Stimulated activated naive CD4-positive, alpha-beta T cell (primary cell): ENCODE measurements around the gene CDH4.

ENCODE experiments used
- DNase-seq, 6 experiments: peaks; one replicate each; lab custom pipeline; 2025; lab: John Stamatoyannopoulos, UW

The CDH4 gene

DNA sequence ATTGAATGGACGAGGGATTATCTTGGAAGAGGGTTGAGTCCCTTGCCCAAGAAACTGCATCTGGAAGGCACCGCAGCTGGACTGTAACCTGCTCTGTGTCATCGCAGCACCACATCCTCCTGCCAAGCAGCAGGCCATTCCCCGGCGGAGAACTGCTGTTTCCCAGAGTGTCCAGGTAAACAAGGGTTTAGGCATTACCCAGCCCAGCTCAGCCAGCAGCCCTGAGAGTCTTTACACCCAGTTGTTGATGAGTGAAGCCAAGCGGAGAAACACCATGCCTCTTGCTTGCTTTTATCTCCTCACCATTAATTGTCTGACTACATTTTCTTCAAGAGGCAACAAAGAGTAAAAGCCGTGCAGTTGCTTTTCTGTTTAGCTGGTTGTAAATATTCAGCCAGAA, 104.1 kb downstream of the CDH4 start:
- no peak for DNase-seq

DNA sequence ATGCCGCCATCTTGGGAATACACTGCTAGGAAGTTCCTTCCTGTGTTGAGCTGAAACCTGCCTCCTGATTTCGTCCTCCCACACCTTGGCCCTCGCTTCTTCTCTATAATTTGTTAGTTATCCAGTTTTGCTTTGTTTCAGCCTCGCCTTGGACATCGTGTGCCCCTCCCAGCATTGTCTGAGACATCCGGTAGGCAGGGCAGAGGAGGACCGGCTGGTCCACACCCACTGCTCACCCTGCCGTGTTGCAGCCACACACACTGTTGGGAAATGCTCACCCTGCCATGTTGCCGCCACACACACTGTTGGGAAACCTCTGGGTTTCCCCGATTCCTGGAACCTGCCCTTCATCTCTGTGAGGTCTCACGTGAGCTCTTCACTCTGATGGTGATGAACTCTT, 105.1 kb downstream of the CDH4 start:
- DNase-seq: no peak

DNA sequence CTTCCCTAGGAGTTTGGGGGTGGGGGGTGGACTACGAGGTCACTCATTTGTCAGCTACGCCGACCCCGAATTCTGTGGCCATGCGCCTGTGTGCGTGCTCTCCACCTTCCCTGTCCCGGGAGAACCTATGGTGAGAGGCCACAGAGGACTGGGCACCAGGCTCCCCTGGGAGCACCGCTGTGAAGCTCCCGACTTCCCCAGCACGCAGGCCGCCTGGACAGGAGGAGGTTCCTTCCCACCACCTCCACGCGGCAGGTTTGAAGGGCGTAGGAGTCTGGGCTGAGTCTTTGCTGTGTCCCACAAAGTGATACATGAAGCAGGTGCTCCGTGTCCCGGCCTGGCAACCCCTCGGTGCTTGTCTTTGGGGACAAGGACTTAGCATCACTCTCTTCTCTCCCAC, 107.2 kb downstream of the CDH4 start:
- no peak for DNase-seq

DNA sequence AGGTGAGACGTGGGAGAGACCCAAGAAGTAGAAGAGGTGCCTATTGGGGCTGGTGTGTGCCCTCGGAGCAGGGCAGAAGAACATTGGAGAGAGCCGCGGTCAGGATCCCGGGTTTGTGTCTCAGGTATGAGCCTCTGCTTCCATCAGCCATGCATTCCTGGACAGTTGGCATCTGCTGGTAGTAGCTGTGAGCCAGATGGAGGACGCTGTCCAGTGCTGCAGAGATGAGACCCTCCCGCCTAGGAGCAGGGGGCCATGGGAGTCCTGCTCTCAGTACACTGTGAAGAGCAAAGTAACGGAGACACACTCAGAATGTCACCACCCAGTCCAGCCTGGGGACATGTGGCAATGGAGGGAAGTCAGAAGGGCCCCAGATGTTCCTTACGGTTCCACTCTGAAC, 108.2 kb downstream of the CDH4 start:
- no peak for DNase-seq

DNA sequence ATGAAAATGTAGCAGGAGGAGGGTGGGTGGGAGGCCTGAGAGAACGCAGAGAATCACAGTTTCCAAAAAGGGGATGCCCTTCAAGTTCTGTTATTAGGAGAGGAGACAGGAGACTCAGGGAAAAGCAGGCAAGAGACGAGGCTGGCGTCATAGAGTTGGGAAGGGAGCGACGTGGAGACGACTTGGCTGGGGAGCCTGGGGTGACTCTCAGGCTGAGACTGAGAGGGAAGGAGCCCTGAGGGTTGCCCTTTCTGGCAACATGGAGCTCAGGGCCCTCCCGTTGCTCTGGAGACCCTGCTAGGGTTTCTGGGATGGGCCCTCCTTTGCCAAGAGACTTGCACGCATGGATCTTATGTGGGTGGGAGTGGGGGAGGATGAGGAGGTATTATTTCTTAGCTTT, 108.9 kb downstream of the CDH4 start:
- DNase-seq: no peak

DNA sequence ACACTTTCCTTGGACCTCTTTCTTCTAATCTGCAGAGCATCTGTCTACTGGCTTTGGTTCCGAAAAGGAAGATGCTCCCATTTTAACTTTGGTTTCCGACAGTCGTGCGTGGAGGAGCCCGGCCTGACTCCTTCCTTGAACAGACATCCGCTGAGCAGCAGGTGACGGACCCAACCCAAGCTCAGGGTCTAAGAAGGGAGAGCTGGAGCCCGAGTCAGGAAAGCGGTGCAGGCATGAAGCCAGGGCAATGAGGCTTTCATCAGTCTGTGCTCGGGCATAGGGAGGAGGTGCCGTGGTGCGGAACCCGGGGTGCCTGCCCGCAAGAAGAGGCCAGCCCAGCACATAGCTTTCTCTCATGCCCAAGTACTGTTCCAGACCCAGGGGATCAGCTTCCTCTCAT, 109.4 kb downstream of the CDH4 start:
- no peak for DNase-seq

DNA sequence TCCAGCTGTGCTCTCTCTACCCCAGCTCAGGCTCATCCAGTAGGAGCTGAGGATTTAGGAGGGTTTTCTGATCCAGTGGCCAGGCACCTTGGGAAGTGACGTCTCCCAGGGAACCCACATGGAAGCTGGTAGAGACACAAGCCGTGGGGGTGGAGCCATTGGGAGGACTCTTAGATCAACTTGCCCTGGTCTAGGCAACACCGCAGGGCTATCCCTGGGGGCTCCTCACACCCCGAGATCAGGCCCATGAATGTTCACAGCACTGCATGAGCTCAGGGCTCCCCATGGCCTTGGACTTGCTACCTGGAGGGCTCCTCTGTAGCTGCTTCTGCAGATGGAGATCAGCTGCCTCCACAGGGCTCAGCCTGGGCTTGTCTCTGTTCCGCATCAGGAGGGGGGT, 112.1 kb downstream of the CDH4 start:
- no peak for DNase-seq

DNA sequence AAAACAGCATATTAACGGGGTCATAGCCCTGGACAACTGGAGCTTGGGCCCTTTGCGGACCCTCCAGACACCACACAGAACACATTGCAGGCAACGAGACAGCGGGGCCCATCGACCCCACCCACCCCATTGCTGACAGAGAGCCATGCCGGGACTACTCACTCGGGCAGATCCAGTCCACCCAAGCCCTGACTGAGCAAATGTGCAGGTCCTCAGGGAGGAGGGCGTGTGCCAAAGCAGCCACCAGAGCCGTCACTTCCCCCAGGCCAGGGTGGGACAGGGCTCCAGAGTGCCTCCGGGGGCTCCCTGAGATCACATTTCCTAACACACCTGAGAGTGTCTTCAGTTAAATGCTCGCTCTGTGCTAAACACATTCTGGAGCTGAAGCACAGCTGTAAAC, 114.9 kb downstream of the CDH4 start:
- DNase-seq: no peak

DNA sequence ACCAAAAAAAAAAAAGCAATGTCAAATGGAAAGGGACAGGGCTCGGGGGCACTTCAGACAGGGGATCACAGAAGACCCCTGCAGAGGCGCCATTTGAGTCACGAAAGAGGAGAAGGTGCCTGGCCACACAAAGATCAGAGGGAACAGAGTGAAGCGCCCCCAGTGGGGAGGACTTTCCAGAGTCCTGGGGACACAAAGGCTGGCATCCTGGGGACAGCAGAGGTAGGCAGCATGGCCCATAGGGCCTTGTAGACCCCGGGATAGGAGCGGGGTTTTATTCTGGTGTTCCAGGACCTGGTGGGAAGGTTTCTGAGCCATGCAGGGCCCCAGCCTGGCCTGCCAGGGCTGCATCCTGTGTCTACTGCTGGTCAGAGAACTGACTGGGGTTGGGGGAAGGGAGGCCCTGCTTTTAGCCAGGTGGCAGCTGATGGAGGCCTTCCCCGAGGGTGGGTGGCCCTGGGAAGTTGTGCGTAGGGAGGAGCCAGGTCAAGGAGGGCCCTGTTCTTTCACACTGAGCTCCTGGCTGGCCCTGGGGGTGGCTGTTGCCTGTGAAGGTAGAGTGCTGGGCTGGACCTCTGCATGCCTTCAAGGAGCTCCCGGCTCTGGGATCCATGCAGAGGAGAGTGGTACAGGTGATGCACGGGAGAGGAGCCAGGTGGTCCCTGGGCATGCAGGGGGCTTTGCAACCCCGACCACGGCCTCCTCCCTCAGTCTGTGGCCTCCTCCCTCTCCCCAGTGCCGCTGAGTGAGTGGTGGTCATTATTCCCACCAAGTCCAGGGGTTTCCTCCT, 117.9 kb downstream of the CDH4 start:
- no peak for DNase-seq

DNA sequence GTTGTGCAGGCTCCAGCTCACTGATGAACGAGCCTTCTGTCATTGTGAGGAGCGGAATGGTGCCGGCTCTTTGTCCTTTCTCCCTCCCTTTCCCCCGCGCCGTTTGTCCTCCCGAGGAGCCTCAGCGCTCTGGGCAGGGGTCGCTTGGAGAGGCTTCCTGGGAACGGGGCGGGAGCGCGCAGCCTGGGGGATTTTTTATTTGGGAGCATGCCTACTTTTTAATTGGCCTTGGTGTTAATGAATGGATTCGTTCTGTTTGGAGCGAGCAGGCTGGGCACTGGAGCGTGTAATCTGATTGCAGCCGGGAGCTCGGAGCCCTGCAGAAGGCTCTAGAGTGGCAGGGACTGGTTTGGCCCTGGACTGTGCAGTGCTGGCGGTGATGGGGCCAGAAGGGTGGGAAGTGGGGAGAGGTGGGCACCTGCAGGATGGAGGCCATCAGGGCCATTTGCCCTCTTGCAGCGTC, 118.8 kb downstream of the CDH4 start:
- no peak for DNase-seq

DNA sequence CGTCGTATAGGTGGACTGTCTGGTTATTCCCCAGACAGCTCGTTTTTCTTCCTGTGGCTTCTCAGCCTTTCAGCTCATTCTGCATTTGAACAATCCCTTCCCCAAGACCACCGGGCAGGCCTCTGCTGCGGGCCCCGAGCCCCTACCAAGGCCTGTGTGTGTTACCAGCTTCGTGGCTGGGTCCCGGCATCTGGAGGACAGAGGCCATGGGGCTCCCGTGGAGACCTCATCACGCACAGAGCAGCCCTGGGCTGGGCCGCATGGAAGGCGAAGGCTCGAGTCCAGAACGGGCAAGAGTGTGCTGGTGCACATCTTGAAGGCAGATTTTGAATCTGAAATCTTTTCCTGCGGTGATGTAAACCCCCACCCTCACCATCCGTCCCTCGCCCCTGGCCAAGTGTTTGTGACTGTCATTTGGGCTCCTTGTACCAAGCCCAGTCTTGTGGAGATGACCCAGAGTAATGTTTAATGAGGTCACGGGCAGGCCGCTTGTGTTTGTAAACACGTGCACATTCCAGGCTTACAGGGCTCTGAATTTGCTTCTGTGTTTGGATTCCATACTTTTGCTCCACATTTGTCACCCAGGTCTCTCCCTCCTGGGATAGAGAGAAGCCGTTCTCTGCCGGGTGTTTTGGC, 119.6 kb downstream of the CDH4 start:
- no peak for DNase-seq

DNA sequence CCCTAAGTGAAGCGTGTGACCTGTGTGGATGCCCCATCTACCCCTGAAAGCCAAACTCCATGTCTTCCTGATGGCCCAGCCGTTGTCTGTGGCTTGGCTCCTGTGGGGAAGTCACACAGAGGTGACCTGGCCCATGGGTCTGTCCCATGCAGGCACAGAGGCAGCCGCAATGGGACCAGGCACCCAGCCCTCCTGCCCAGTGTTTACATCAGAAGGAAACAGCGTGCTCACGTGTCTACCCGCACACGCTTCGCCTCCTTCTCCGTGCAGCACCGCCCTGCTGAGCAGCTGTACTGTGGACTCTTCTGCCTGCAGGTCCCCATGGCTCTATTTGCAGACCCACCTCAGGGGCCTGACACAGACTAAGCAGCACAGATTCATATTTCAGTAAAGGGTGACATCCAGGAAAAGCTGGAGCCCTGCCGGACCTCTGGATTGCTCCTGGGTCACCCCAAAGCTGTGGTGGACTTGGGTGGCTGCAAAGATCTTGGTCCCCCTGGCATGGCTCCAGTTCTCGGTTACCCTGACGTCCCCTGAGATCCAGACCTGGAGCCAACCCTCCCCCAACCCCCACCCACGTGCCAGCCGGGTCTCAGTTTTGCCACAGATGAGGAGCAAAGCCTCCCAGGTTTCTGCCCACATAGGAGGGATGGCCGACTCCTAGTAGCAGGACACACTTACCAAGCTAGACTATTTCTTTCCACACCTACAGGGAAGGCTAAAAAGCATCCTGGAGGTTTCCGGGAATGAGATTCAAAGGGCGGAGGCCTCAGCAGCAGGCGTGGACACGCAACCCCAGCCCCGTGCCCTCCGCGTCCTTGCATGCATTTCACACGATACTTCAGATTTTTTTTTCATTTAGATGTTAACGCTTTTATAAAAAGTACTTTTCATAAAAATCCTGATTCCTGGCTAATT, 120.3 kb downstream of the CDH4 start:
- DNase-seq: no peak

DNA sequence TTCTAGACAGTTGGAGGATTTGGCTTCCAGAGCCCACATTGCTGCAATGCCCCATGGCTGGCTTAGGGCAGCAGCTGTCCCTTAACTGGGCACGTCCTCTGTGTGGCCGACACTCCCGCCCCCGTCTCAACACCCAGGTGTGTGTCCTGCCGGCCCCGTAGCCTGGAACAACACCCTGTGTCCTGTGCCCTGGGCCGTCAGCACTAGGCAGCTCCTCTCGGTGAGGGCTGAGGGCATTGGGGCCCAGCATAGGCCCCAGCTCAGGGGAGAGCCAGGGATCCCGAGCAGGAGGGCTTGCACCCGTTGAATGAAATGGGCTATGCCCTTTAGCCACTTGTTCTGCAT, 121.0 kb downstream of the CDH4 start:
- DNase-seq: no peak

DNA sequence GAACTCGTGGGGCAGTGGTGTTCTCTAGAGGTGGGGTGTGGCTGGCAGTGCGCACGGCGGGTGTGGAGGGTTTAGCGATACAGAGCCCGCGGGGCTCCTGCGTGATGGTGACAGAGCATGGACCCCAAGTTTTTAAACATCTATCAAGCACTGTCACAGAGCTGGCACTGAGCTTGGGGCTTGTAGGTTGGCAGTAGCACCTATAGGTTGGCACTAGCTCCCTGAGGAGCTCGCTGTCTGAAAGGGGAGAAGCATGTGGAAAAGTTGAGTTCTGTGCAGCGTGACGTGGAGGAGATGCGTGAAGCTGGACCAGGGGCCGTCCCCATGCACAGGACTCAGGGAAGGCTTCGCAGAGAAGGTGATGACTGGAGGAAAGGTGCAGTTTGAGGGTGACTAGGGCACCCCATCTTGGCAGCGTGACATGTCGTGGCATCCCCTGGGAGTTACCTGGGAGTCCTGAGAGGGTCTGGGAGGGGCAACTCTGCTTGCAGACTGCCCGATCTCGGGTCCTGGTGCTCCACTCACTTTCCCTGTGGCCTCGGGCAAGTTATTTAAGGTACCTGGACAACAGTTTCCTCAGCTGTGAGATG, 122.0 kb downstream of the CDH4 start:
- DNase-seq: no peak

DNA sequence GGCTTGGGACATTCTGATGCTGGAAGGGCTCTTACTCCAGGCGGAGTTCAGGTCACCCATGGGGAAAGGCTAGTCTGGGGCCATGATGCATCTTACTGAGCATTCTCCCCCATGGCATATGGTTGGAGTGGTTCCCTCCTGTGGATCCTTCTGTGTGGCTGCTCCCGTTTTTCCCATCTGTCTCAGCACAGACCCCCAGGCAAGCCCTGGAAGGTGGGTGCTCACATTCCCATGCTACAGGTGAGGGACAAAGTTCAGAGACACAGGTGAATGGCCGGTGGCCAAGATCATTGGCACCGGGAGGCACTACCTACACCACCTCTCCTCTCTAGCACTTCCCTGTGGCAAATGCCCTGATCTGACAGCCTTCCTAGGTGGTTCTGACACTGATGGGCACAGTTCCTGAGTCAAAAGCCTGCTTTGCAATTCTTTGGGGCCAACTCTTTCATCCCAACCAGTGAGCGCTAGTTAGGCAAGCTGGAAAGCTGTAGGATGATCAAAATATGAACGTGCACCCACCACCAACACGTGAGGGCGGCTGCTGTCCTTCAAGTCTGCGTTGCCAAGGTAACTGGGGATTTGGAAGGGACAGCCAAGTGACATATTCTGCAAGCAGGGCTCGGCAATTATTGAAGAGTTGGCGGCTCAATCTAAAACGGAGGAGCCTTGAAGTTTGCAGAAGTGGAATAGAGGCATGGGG, 124.6 kb downstream of the CDH4 start:
- DNase-seq: no peak

DNA sequence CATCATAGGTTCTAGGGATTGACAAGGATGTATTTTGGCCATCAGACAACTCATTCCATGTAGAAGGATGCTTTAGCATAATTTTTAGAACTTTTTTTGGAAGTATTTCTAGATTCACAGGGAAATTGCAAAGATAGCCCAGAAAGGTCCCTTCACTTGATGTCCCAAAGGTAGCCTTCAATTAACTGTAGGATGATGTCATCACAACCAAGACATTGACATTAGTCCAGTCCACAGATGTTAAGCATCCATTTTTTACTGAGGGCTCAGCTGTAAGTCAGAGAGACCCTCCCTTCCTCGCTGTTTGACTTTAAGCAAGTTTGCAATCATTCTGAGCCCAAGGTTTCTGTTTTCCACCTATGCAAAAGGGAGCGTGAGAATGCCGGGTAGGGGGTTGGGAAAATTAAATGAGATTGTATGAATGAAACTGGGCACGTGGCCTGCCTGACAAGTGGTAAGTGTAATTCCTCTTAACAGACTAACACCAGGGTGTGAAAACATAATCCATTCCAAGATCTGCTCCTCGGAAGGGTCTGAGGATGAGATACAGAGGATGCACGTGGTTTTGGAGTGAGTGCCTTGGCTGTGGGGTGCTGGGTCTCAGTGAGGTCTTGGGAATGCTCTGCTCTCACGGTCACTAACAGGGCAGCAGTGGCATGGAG, 126.8 kb downstream of the CDH4 start:
- no peak for DNase-seq

DNA sequence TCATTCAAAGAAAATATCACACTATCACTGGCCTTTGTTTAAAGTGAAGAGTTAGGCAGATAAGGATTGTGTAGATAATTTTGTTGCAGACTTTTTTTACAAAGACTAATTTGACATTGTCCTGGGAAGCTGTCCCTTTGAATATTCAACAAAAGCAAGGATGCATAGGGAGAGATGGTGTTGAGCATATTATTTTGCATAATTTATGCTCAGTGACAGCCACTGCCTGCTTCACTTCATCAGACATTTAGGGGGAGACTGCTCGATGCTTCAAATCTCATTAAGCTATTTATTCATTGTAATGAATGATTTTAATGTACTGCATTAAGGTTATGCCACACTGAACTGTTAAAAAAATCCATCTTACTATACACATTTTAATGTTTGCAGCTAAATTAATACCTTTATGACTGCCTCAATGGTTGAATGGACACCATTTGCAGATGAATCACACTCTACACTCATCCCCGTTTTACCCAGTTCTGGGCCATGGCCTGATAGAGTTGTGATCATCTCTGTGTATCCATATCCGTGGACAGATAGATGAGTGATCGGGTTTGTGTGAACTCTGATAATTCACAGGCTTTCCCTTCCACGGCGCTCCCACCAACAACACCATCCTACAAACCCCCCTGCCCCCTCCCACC, 128.0 kb downstream of the CDH4 start:
- no peak for DNase-seq

DNA sequence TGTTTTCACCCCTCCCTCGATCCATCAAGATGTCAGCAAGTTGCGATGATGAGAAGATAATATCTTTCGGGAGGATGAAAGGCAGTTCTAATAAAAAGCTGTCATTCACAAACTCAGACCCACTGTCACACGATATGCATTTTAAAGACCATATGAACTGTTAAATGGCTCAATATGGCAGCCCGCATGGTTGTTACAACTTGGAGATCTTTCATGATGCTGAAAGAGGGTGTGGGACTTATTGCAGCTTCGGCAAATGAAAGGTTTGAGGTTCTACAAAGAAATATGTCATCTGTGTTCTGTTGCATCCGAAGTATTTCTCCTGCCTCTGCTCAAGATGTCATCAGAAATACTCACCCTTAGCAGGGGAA, 128.5 kb downstream of the CDH4 start:
- no peak for DNase-seq

DNA sequence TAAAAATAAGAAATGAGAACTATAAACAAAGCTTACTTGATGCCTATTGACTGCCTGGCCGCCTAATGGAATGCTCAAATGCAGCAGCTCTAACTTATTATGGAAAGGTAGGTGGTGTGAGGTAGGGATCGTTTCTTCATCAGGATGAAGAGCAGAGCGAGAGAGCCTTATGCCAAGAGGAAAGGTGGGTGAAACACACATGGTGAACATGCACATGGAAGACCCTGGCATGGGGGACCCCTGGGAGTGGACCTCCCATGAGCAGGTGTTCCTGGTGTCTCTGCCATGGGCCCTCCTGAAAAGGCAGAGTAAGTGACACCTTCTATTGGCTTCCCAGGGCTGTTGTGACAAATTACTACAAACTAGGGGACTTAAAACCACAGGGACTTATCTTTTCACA, 130.1 kb downstream of the CDH4 start:
- DNase-seq: no peak

DNA sequence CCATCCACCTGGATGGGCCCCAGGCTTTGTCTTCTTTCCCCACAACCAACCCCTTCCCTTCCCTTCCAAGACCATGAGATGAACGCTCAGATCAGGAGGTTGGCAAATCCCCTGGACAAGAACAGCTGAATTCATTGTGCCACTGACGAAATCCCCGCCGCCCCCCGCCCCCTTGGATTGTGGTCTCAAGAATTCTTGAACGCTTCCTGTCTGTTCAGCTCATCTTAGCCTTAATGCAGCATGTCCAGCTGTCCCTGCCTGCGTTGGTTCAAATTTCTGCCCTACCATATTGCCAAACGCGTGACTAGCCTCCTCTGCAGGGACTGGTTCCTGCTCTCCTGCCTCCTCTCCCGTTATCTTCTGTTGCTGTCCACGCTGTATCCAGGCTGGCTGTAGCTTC, 133.2 kb downstream of the CDH4 start:
- DNase-seq: no peak

DNA sequence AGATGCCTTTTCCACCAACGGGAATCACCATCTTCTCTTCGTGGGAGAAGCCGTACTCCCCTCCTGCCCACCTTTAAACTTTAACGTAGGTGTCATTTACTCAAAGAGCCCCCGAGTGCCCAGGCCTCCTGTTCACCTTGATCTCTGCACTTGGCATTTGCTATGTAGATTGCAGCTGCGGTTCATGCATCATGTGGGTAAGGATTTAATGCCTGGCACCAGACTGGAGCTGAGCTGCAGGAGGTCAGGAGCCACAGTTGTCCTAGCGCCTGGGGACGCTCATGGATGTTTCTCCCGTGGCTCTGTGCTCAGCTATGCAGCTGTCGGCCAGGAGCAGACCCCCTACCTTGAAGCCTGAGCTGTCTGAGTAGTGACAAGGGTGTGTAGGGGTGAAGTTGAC, 133.7 kb downstream of the CDH4 start:
- no peak for DNase-seq
